MM.1S (cell line): ENCODE data around the gene CDYL.

ENCODE experiments used
- DNase-seq: peaks from one replicate; pipeline ENCODE4 v3.0.0-alpha.2; 2015
- H2AFZ ChIP-seq: fragments of 300-600 bp; sonication (generic); 2 replicates; pipeline ENCODE4 v1.6.0; 2016; ENCODE audit warnings: antibody characterized with exemption, low read length
- H3F3A ChIP-seq: fragments of 300-600 bp; sonication (generic); 2 replicates; pipeline ENCODE4 v1.6.1; 2016; ENCODE audit warnings: mild to moderate bottlenecking, antibody characterized with exemption, low read length, moderate library complexity, mixed read lengths; ENCODE audit not compliant: insufficient read depth
- H3K27ac ChIP-seq: fragments of 300-600 bp; sonication (generic); 2 replicates; pipeline ENCODE4 v1.5.1; 2016; ENCODE audit warnings: mild to moderate bottlenecking, low read length
- H3K27me3 ChIP-seq: fragments of 300-600 bp; sonication (generic); replicated peaks from 2 replicates; pipeline ENCODE4 v1.6.0; 2016; ENCODE audit warnings: low read length; ENCODE audit not compliant: insufficient read depth
- H3K36me3 ChIP-seq: fragments of 300-600 bp; sonication (generic); replicated peaks from 2 replicates; pipeline ENCODE4 v1.6.1; 2016; ENCODE audit warnings: mild to moderate bottlenecking, low read length, mixed read lengths; ENCODE audit not compliant: insufficient read depth
- H3K4me1 ChIP-seq: fragments of 300-600 bp; sonication (generic); 2 replicates; pipeline ENCODE4 v1.6.1; 2016; ENCODE audit warnings: low read length, mixed read lengths
- H3K4me2 ChIP-seq: fragments of 300-600 bp; sonication (generic); 2 replicates; pipeline ENCODE4 v1.6.0; 2016; ENCODE audit warnings: low read depth, low read length
- H3K4me3 ChIP-seq: fragments of 300-600 bp; sonication (generic); 2 replicates; pipeline ENCODE4 v1.5.1; 2016; ENCODE audit warnings: low read length, mixed read lengths
- H3K79me2 ChIP-seq: fragments of 300-600 bp; sonication (generic); 2 replicates; pipeline ENCODE4 v1.6.1; 2016; ENCODE audit warnings: mixed run types, low read length, mixed read lengths
- H3K9ac ChIP-seq: fragments of 300-600 bp; sonication (generic); 2 replicates; pipeline ENCODE4 v1.6.1; 2016; ENCODE audit warnings: low read length, mixed read lengths
- H3K9me2 ChIP-seq: fragments of 300-600 bp; sonication (generic); replicated peaks from 2 replicates; pipeline ENCODE4 v1.6.1; 2016; ENCODE audit warnings: mild to moderate bottlenecking, low read length, mixed read lengths; ENCODE audit not compliant: insufficient read depth
- H3K9me3 ChIP-seq: fragments of 300-600 bp; sonication (generic); replicated peaks from 2 replicates; pipeline ENCODE4 v1.6.1; 2016; ENCODE audit warnings: mild to moderate bottlenecking, low read length, mixed read lengths; ENCODE audit not compliant: insufficient read depth
- H4K20me1 ChIP-seq: fragments of 300-600 bp; sonication (generic); 2 replicates; pipeline ENCODE4 v1.6.1; 2016; ENCODE audit warnings: mild to moderate bottlenecking, low read length, moderate library complexity, mixed read lengths; ENCODE audit not compliant: insufficient read depth
- EZH2 ChIP-seq: fragments of 300-600 bp; sonication (generic); optimal IDR thresholded peaks from 2 replicates; pipeline ENCODE3; 2017; ENCODE audit warnings: low read depth, mild to moderate bottlenecking, antibody characterized with exemption, low read length, mixed read lengths
- EZH2phosphoT487 ChIP-seq: fragments of 300-600 bp; sonication (generic); IDR thresholded peaks from 2 replicates; pipeline ENCODE4 v1.6.1; 2018; ENCODE audit warnings: antibody characterized with exemption, low read length
- TF ChIP-seq, protein P1 (sequence below): fragments of 300-600 bp; sonication (generic); IDR thresholded peaks from 2 replicates; pipeline ENCODE4 v1.5.1; 2016; ENCODE audit warnings: antibody characterized with exemption, low read length, mixed read lengths

Gene CDYL

DNA sequence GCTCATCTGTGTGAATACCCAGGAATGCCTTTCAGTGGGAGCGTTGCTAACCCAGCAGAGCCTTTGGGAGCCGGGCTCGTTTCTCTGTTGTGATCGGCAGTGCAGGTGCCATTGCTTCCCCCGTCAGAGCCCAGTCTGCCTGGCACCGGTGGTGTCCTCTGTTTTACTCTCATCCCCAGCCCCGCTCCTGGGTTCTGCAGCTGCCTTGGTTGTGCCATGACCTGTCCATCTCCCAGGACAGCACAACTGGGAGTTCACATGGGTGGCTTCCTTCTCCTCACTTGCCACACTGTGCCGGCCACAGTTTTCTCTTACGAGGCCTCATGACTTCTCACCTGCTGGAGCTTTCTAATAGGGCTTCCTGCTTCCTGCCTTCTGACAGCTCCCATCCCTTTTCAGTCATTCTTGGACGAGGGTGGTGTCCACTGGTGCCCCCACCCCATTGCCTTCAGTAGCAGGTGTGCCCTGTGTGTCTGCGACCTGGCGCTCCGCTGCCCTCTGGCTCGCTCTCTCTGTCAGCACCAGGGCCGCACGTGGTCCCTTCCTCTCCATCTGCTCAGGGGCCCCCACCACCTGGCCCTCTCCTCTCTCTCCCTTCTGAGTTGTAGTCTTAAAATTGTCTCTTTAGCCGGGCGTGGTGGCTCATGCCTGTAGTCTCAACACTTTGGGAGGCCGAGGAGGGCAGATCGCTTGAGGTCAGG, 116.7 kb downstream of the CDYL start:
- Histone ChIP-seq H3K36me3 (no peaks in the 10 kb centered on the region; the same call in 1 of the 2 replicates), H3K27me3 (no peaks in the 10 kb centered on the region), H3K27ac (no peak overlapping the region), H3K79me2 (peaks cover 78% of the 10 kb centered on the region), H3K4me2 (no peak overlapping the region), H3K9me3 (no peaks in the 10 kb centered on the region), H3K4me3 (no peak overlapping the region), H2AFZ (no peak overlapping the region), H3F3A (no peaks in the 10 kb centered on the region), H4K20me1 (0 out of 2 replicates have a peak, but pooled peaks cover 8% of the 10 kb centered on the region), H3K9me2 (no peaks in the 10 kb centered on the region), H3K4me1 (no peaks in the 10 kb centered on the region), H3K9ac (no peak overlapping the region)
- TF ChIP-seq, protein P1, sequence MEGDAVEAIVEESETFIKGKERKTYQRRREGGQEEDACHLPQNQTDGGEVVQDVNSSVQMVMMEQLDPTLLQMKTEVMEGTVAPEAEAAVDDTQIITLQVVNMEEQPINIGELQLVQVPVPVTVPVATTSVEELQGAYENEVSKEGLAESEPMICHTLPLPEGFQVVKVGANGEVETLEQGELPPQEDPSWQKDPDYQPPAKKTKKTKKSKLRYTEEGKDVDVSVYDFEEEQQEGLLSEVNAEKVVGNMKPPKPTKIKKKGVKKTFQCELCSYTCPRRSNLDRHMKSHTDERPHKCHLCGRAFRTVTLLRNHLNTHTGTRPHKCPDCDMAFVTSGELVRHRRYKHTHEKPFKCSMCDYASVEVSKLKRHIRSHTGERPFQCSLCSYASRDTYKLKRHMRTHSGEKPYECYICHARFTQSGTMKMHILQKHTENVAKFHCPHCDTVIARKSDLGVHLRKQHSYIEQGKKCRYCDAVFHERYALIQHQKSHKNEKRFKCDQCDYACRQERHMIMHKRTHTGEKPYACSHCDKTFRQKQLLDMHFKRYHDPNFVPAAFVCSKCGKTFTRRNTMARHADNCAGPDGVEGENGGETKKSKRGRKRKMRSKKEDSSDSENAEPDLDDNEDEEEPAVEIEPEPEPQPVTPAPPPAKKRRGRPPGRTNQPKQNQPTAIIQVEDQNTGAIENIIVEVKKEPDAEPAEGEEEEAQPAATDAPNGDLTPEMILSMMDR, result no peak
- no peak for TF ChIP-seq EZH2
- no peak for TF ChIP-seq EZH2phosphoT487
- DNase-seq, result no peak

DNA sequence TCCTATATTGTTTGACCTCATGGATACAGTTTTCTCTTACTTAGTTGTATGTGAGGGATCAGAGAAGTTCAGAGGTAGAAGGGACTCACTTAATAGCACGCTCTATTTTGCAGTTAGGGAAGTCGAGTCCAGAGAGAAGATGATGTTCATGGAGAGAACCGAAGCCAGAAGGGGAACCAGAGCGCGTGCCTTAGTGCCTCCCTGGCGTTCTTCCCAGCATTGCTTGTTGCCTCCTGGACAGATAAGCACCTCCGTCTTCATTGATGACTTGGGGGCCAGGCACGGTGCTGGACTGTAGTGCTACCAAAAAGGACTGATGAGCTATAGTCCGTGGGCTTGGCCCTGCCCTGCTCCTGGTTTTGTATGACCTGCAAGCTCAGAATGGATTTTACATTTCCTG, 117.8 kb downstream of the CDYL start:
- Histone ChIP-seq H3K4me2 (no peak overlapping the region), H3K9me2 (no peaks in the 10 kb centered on the region), H3K36me3 (no peaks in the 10 kb centered on the region; the same call in 1 of the 2 replicates), H3K9me3 (no peaks in the 10 kb centered on the region), H3F3A (no peaks in the 10 kb centered on the region), H3K27me3 (no peaks in the 10 kb centered on the region), H4K20me1 (0 out of 2 replicates have a peak, but pooled peaks cover 8% of the 10 kb centered on the region), H3K79me2 (peaks cover 73% of the 10 kb centered on the region), H3K4me1 (no peaks in the 10 kb centered on the region), H3K27ac (no peak overlapping the region), H2AFZ (no peak overlapping the region), H3K9ac (no peak overlapping the region), H3K4me3 (no peak overlapping the region)
- DNase-seq, result no peak
- TF ChIP-seq, protein P1, result no peak
- TF ChIP-seq EZH2phosphoT487, result no peak
- no peak for TF ChIP-seq EZH2

DNA sequence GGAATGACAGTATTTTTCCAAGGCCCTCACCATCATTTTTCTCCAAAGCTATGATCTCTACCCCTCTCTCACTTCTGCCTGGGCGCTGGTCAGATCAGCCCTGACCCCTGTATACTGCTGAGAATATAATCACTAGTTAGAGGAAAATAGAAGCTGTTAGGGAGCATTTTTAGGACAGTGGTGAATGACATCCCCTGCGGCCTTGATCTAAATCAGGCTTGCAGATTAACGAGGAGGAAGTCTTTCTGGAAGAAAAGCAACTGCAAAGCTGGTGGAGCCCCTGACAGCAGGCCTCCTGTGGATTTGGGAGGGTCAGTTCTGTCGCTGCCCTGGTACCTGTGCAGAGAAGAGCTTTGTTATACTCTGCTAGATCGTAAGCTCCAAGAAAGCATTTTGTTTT, 119.8 kb downstream of the CDYL start:
- 0 out of 2 replicates have a peak, but pooled peaks cover 1% of the 10 kb centered on the region for H4K20me1 ChIP-seq
- no peak overlapping the region for H3K27ac ChIP-seq
- DNase-seq, result no peak
- no peak overlapping the region for H3K4me2 ChIP-seq
- TF ChIP-seq EZH2phosphoT487 (no peak), EZH2 (no peak)
- TF ChIP-seq, protein P1, result no peak
- no peak overlapping the region for H3K9ac ChIP-seq
- no peaks in the 10 kb centered on the region for H3K9me3 ChIP-seq
- H3K27me3 ChIP-seq, result no peaks in the 10 kb centered on the region
- peaks cover 3% of the 10 kb centered on the region for H3F3A ChIP-seq
- peaks cover 3% of the 10 kb centered on the region for H3K4me1 ChIP-seq
- H3K36me3 ChIP-seq, result peaks cover 5% of the 10 kb centered on the region
- H3K79me2 ChIP-seq, result peaks cover 61% of the 10 kb centered on the region
- H2AFZ ChIP-seq, result no peak overlapping the region
- H3K4me3 ChIP-seq, result no peak overlapping the region
- no peaks in the 10 kb centered on the region for H3K9me2 ChIP-seq
